AG04450 (cell line): Measurements from ENCODE around the gene MAD1L1. TPM values are rescaled to one million over a fixed set of nuclear protein-coding genes. Genes with fewer than 3 reads are reported as not detected.

Source experiments
- CTCF ChIA-PET: fragments of 300-600, 350-600 bp; formaldehyde crosslinking; extraction: SDS; loops from one replicate; lab custom pipeline; 2022; ENCODE audit warnings: antibody characterized with exemption, inconsistent platforms; lab: Charles Lee
- POLR2A ChIA-PET: fragments of 350-600 bp; formaldehyde crosslinking; extraction: SDS; loops from one replicate; lab custom pipeline; 2021; ENCODE audit warnings: antibody characterized with exemption, inconsistent platforms; lab: Yijun Ruan, JAX
- DNase-seq: peaks from one replicate; pipeline ENCODE4 v3.0.0-alpha.2; 2011; ENCODE audit warnings: low read depth, low spot score
- H3K27ac ChIP-seq: one replicate; pipeline ENCODE4 v1.5.1; 2012; ENCODE audit warnings: low read depth, low read length, control low read depth
- H3K27me3 ChIP-seq: one replicate; pipeline ENCODE4 v1.6.0; 2012; ENCODE audit warnings: low read length; ENCODE audit not compliant: control insufficient read depth, insufficient read depth
- H3K4me3 ChIP-seq: 2 replicates; pipeline ENCODE4 v1.5.1; 2011; ENCODE audit warnings: mild to moderate bottlenecking, low read depth, low read length, control low read depth
- H3K9me3 ChIP-seq: 2 replicates; pipeline ENCODE4 v1.5.1; 2012; ENCODE audit warnings: low read length; ENCODE audit not compliant: control insufficient read depth, insufficient read depth
- polyA plus RNA-seq: library from polyadenylated mRNA; depleted of rRNA; stranded (reverse); fragments of >200 nt; gene quantifications from 2 replicates; pipeline ENCODE4 v1.2.3, GENCODE V29; 2011
- TF ChIP-seq, protein P1 (sequence below): IDR thresholded peaks from 2 replicates; pipeline ENCODE4 v1.5.1; 2011; ENCODE audit warnings: low read depth, low read length, control low read depth, inconsistent platforms

Gene MAD1L1
- polyA plus RNA-seq, 1 experiment: 11.9 TPM

- CTCF ChIA-PET: no interaction called here
- H3K4me3 ChIP-seq: no peak overlapping the region
- no peak overlapping the region for H3K27ac ChIP-seq
- no peak for DNase-seq
- TF ChIP-seq, protein P1, sequence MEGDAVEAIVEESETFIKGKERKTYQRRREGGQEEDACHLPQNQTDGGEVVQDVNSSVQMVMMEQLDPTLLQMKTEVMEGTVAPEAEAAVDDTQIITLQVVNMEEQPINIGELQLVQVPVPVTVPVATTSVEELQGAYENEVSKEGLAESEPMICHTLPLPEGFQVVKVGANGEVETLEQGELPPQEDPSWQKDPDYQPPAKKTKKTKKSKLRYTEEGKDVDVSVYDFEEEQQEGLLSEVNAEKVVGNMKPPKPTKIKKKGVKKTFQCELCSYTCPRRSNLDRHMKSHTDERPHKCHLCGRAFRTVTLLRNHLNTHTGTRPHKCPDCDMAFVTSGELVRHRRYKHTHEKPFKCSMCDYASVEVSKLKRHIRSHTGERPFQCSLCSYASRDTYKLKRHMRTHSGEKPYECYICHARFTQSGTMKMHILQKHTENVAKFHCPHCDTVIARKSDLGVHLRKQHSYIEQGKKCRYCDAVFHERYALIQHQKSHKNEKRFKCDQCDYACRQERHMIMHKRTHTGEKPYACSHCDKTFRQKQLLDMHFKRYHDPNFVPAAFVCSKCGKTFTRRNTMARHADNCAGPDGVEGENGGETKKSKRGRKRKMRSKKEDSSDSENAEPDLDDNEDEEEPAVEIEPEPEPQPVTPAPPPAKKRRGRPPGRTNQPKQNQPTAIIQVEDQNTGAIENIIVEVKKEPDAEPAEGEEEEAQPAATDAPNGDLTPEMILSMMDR: no peak
- POLR2A ChIA-PET: no interaction called here
- no peaks in the 10 kb centered on the region for H3K27me3 ChIP-seq
- peaks cover 14% of the 10 kb centered on the region; the same call in 1 of the 2 replicates for H3K9me3 ChIP-seq
Measured at GRCh38 chr7:1936006-1936310, 296.8 kb downstream of the MAD1L1 start.

DNA sequence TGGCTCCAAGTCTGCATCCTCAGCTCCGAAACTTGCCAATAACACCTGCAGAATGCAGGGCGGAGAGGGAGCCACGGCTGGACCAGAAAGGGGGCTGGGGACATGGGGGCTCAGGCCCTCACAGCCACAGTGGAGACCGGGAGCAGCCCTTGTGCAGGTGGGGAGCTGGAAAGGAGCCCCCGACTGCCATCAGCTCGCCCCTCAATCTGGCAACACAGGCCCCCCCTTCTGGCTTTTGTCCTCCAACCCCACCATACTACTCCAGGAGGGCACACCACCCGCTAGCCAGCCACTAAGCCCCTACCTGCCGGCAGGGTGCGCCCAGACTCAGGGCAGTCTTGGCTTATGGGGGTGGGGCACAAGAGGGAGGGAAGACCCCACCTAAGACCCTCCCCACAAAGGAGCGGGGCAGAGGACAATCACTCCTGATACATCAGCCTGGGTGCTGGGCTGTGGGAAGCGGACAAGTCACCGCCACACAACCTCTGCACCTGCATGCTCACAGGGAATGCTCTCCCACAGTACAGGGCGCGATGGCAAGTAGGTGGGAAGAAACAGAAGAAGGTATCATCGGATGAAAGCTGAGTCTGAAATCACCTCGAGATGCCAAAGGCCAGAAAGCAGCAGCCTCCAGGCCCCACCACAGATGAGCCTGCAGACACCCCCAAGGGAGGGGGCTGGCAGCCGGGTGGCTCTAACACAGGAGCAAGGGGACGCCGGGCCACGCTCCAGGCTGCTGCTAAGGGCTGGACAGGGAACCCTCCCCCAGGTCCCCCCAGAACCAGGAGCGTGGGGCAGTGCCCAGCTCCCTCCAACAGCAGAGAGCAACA is 297.4 kb downstream of the MAD1L1 start:
- Histone ChIP-seq H3K27ac (no peak overlapping the region), H3K27me3 (no peaks in the 10 kb centered on the region), H3K4me3 (no peak overlapping the region), H3K9me3 (peaks cover 20% of the 10 kb centered on the region; the same call in 1 of the 2 replicates)
- POLR2A ChIA-PET: no interaction called here
- DNase-seq: no peak
- TF ChIP-seq, protein P1: no peak
- CTCF ChIA-PET: no interaction called here

- POLR2A ChIA-PET: no interaction called here
- DNase-seq: no peak
- no peaks in the 10 kb centered on the region for H3K27me3 ChIP-seq
- TF ChIP-seq, protein P1: no peak
- CTCF ChIA-PET: no interaction called here
- H3K9me3 ChIP-seq: peaks cover 20% of the 10 kb centered on the region; the same call in 1 of the 2 replicates
- no peak overlapping the region for H3K4me3 ChIP-seq
- no peak overlapping the region for H3K27ac ChIP-seq
Measured at GRCh38 chr7:1934756-1935155, 298.0 kb downstream of the MAD1L1 start.

GRCh38 chr7:1934017-1934416 is 298.7 kb downstream of the MAD1L1 start:
- no peak for DNase-seq
- ChIA-PET POLR2A (no interaction called here), CTCF (no interaction called here)
- H3K9me3 ChIP-seq: peaks cover 20% of the 10 kb centered on the region; the same call in 1 of the 2 replicates
- no peak overlapping the region for H3K27ac ChIP-seq
- H3K27me3 ChIP-seq: no peaks in the 10 kb centered on the region
- H3K4me3 ChIP-seq: no peak overlapping the region
- TF ChIP-seq, protein P1: no peak

- ChIA-PET CTCF (no interaction called here), POLR2A (no interaction called here)
- TF ChIP-seq, protein P1: no peak
- DNase-seq: no peak
- H3K27ac ChIP-seq: no peak overlapping the region
- H3K4me3 ChIP-seq: no peak overlapping the region
- peaks cover 20% of the 10 kb centered on the region; the same call in 1 of the 2 replicates for H3K9me3 ChIP-seq
- H3K27me3 ChIP-seq: no peaks in the 10 kb centered on the region
Measured at GRCh38 chr7:1933066-1933750, 299.5 kb downstream of the MAD1L1 start.
